GM23338 (cell line): Measurements from ENCODE around the gene C14orf132. TPM values are rescaled to one million over a fixed set of nuclear protein-coding genes. Genes with fewer than 3 reads are reported as not detected.
A peak's percentile ranks its signal among the peaks of the same experiment; 100 is the strongest.

ENCODE experiments used
- ATAC-seq: fragments of 200-7000 bp; cut with Tn5 transposase; 3 replicates; pipeline ENCODE4 v1.9.1; 2020
- DNase-seq: peaks from one replicate; pipeline ENCODE4 v3.0.0-alpha.2; 2015; ENCODE audit warnings: low spot score
- H2AFZ ChIP-seq: fragments of 200-600 bp; sonication (generic); 2 replicates; pipeline ENCODE4 v1.8.0; 2016; ENCODE audit warnings: antibody characterized with exemption, mild to moderate bottlenecking, moderate library complexity
- H3F3A ChIP-seq: fragments of 200-600 bp; sonication (generic); replicated peaks from 2 replicates; pipeline ENCODE4 v1.8.0; 2017; ENCODE audit warnings: antibody characterized with exemption, mixed run types, low read depth
- H3K27ac ChIP-seq: fragments of 200-600 bp; sonication (generic); 2 replicates; pipeline ENCODE4 v1.6.1; 2016; ENCODE audit warnings: low read depth
- H3K27me3 ChIP-seq: fragments of 200-600 bp; sonication (generic); 2 replicates; pipeline ENCODE4 v1.8.0; 2016; ENCODE audit warnings: mild to moderate bottlenecking, mixed run types, moderate library complexity; ENCODE audit not compliant: insufficient read depth
- H3K36me3 ChIP-seq: fragments of 200-600 bp; sonication (generic); 2 replicates; pipeline ENCODE4 v1.8.0; 2016; ENCODE audit warnings: mild to moderate bottlenecking; ENCODE audit not compliant: insufficient read depth
- H3K4me1 ChIP-seq: fragments of 200-600 bp; sonication (generic); 2 replicates; pipeline ENCODE4 v1.8.0; 2016; ENCODE audit warnings: mild to moderate bottlenecking, moderate library complexity; ENCODE audit not compliant: insufficient read depth
- H3K4me2 ChIP-seq: fragments of 200-600 bp; sonication (generic); 2 replicates; pipeline ENCODE4 v1.7.1; 2017; ENCODE audit warnings: mixed run types
- H3K4me3 ChIP-seq: fragments of 200-600 bp; sonication (generic); 2 replicates; pipeline ENCODE4 v1.6.1; 2016; ENCODE audit warnings: mixed run types
- H3K79me2 ChIP-seq: fragments of 200-600 bp; sonication (generic); replicated peaks from 2 replicates; pipeline ENCODE4 v1.8.0; 2017; ENCODE audit warnings: mild to moderate bottlenecking; ENCODE audit not compliant: insufficient read depth
- H3K9me2 ChIP-seq: fragments of 200-600 bp; sonication (generic); 2 replicates; pipeline ENCODE4 v1.8.0; 2017; ENCODE audit not compliant: insufficient read depth
- H4K20me1 ChIP-seq: fragments of 200-600 bp; sonication (generic); replicated peaks from 2 replicates; pipeline ENCODE4 v1.8.0; 2017; ENCODE audit warnings: mild to moderate bottlenecking; ENCODE audit not compliant: insufficient read depth
- H3K27ac Mint-ChIP-seq: 2 replicates; pipeline ENCODE4 v1.8.0; 2020; ENCODE audit warnings: inconsistent platforms, mild to moderate bottlenecking, moderate library complexity, mixed read lengths
- H3K27me3 Mint-ChIP-seq: 3 replicates; pipeline ENCODE4 v1.8.0; 2022; ENCODE audit warnings: low read depth, mild to moderate bottlenecking, moderate library complexity, mixed read lengths, inconsistent platforms; ENCODE audit not compliant: insufficient read depth, poor library complexity
- H3K36me3 Mint-ChIP-seq: 3 replicates; pipeline ENCODE4 v1.8.0; 2021; ENCODE audit warnings: low read depth, mild to moderate bottlenecking, inconsistent platforms, moderate library complexity, mixed read lengths
- H3K4me1 Mint-ChIP-seq: 3 replicates; pipeline ENCODE4 v1.8.0; 2020; ENCODE audit warnings: mild to moderate bottlenecking, inconsistent platforms, mixed read lengths
- H3K4me3 Mint-ChIP-seq: 3 replicates; pipeline ENCODE4 v1.8.0; 2021; ENCODE audit warnings: moderate library complexity, mild to moderate bottlenecking, inconsistent platforms, mixed read lengths
- H3K9me3 Mint-ChIP-seq: 3 replicates; pipeline ENCODE4 v1.8.0; 2020; ENCODE audit warnings: moderate library complexity, mild to moderate bottlenecking, inconsistent platforms, mixed read lengths
- EZH2 ChIP-seq: fragments of 200-600 bp; sonication (generic); IDR thresholded peaks from one replicate; pipeline ENCODE4 v1.8.0; 2017; ENCODE audit warnings: antibody characterized with exemption, mild to moderate bottlenecking, low read depth; ENCODE audit not compliant: unreplicated experiment
- EZH2phosphoT487 ChIP-seq: fragments of 200-600 bp; sonication (generic); IDR thresholded peaks from one replicate; pipeline ENCODE4 v1.8.1; 2018; ENCODE audit warnings: antibody characterized with exemption; ENCODE audit not compliant: unreplicated experiment
- JUNB ChIP-seq: IDR thresholded peaks from one replicate; pipeline ENCODE4 v1.6.1; 2016; ENCODE audit warnings: antibody characterized with exemption; ENCODE audit not compliant: unreplicated experiment
- POLR2AphosphoS5 ChIP-seq: IDR thresholded peaks from 2 replicates; pipeline ENCODE4 v1.6.1; 2016; ENCODE audit warnings: antibody characterized with exemption, low read depth
- ZNF114 ChIP-seq: fragments of 250-450 bp; sonication (Bioruptor Pico); IDR thresholded peaks from 2 replicates; pipeline ENCODE4 v1.5.0; 2020; ENCODE audit warnings: mild to moderate bottlenecking, moderate library complexity
- polyA plus RNA-seq: library from polyadenylated mRNA; unstranded; fragments of >200 nt; fragmentation: Nextera tagmentation; extraction: Ambion mirVana; gene quantifications from 2 replicates; pipeline ENCODE4 v1.2.1, GENCODE V29; 2016
- total RNA-seq: library from RNA; depleted of rRNA; stranded (reverse); fragments of >200 nt; shearing (Covaris generic); gene quantifications from 2 replicates; pipeline ENCODE4 v1.2.3, GENCODE V29; 2014
- TF ChIP-seq, protein P1 (sequence below): IDR thresholded peaks from 2 replicates; pipeline ENCODE4 v1.6.1; 2016; ENCODE audit warnings: antibody characterized with exemption
- TF ChIP-seq, protein P2 (sequence below), 2 experiments: fragments of 200-600 bp in 1 of 2; sonication (generic) in 1 of 2; conservative IDR thresholded peaks; 2 replicates each; pipeline versions ENCODE4 v1.5.1 to v1.6.1; 2016 to 2017; ENCODE audit warnings: antibody characterized with exemption in 2 of 2, low read depth in 2 of 2, mild to moderate bottlenecking in 2 of 2, moderate library complexity in 1 of 2
- TF ChIP-seq, protein P3 (sequence below): IDR thresholded peaks from one replicate; pipeline ENCODE4 v1.6.1; 2018; ENCODE audit warnings: antibody characterized with exemption; ENCODE audit not compliant: unreplicated experiment

Gene C14orf132
- total and polyA plus RNA-seq, 2 experiments from 2014 or later: 13.8 to 16.2 TPM

GRCh38 chr14:96121660-96122395 lies 82.7 kb downstream of the C14orf132 start:
- TF ChIP-seq, protein P1, sequence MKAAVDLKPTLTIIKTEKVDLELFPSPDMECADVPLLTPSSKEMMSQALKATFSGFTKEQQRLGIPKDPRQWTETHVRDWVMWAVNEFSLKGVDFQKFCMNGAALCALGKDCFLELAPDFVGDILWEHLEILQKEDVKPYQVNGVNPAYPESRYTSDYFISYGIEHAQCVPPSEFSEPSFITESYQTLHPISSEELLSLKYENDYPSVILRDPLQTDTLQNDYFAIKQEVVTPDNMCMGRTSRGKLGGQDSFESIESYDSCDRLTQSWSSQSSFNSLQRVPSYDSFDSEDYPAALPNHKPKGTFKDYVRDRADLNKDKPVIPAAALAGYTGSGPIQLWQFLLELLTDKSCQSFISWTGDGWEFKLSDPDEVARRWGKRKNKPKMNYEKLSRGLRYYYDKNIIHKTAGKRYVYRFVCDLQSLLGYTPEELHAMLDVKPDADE: no peak
- TF ChIP-seq, protein P2, sequence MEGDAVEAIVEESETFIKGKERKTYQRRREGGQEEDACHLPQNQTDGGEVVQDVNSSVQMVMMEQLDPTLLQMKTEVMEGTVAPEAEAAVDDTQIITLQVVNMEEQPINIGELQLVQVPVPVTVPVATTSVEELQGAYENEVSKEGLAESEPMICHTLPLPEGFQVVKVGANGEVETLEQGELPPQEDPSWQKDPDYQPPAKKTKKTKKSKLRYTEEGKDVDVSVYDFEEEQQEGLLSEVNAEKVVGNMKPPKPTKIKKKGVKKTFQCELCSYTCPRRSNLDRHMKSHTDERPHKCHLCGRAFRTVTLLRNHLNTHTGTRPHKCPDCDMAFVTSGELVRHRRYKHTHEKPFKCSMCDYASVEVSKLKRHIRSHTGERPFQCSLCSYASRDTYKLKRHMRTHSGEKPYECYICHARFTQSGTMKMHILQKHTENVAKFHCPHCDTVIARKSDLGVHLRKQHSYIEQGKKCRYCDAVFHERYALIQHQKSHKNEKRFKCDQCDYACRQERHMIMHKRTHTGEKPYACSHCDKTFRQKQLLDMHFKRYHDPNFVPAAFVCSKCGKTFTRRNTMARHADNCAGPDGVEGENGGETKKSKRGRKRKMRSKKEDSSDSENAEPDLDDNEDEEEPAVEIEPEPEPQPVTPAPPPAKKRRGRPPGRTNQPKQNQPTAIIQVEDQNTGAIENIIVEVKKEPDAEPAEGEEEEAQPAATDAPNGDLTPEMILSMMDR (conservative IDR thresholded peaks at IDR 0.05; ENCODE audit: low read depth in 2 of 2): peak in 1 of 2 experiments; percentile 17; a peak in 1 of 4 replicates
- H3K9me2 ChIP-seq: no peaks in the 10 kb centered on the region
- no peaks in the 10 kb centered on the region for H3K27me3 ChIP-seq
- no peaks in the 10 kb centered on the region for H3F3A ChIP-seq
- H3K27ac ChIP-seq: no peak overlapping the region
- peaks cover 8% of the 10 kb centered on the region for H3K9me3 Mint-ChIP-seq
- H4K20me1 ChIP-seq: no peaks in the 10 kb centered on the region
- no peaks in the 10 kb centered on the region for H3K79me2 ChIP-seq
- H3K4me3 Mint-ChIP-seq: no peak overlapping the region
- peaks cover 1% of the 10 kb centered on the region for H3K27me3 Mint-ChIP-seq
- H3K4me1 ChIP-seq: no peaks in the 10 kb centered on the region
- 0 out of 3 replicates have a peak, but pooled peaks cover 3% of the 10 kb centered on the region for H3K36me3 Mint-ChIP-seq
- H3K4me2 ChIP-seq: no peak overlapping the region
- H3K4me3 ChIP-seq: no peak overlapping the region
- no peaks in the 10 kb centered on the region for H3K4me1 Mint-ChIP-seq
- no peak for DNase-seq
- peak; percentile 56; the same call in 2 of the 3 replicates for ATAC-seq
- 0 out of 2 replicates have a peak overlapping the region, but pooled peaks have one; percentile 44 for H2AFZ ChIP-seq
- H3K27ac Mint-ChIP-seq: no peak overlapping the region
- H3K36me3 ChIP-seq: no peaks in the 10 kb centered on the region

DNA sequence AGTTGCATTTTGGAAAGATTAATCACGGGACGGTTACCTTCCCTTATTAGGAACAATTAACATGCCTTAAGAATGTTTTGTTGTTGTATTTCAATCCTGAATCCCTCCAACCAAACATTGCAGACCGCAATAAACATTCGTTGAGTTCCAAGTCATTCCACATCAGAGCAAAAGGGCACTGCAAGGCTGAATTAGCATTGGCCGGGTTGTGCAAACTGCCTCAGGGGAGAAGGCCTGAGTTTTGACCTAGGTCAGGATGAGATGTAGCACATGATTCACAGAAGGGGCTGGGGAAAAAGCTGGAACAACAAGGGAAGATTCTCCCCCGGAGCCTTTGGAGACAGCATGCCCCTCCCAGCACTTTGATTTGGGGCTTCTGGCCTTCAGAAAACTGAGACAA lies 83.3 kb downstream of the C14orf132 start:
- H3F3A ChIP-seq: no peaks in the 10 kb centered on the region
- Mint-ChIP-seq H3K4me3 (no peak overlapping the region), H3K9me3 (peaks cover 4% of the 10 kb centered on the region; the same call in 2 of the 3 replicates), H3K27ac (no peak overlapping the region), H3K36me3 (no peaks in the 10 kb centered on the region), H3K4me1 (no peaks in the 10 kb centered on the region), H3K27me3 (peaks cover 1% of the 10 kb centered on the region)
- no peak overlapping the region for H3K4me3 ChIP-seq
- 0 out of 2 replicates have a peak overlapping the region, but pooled peaks have one; percentile 30 for H2AFZ ChIP-seq
- H3K4me1 ChIP-seq: no peaks in the 10 kb centered on the region
- no peak overlapping the region for H3K27ac ChIP-seq
- no peaks in the 10 kb centered on the region for H3K9me2 ChIP-seq
- no peaks in the 10 kb centered on the region for H4K20me1 ChIP-seq
- DNase-seq (no peak), ATAC-seq (no peak)
- no peak overlapping the region for H3K4me2 ChIP-seq
- H3K27me3 ChIP-seq: no peaks in the 10 kb centered on the region
- TF ChIP-seq, protein P3, sequence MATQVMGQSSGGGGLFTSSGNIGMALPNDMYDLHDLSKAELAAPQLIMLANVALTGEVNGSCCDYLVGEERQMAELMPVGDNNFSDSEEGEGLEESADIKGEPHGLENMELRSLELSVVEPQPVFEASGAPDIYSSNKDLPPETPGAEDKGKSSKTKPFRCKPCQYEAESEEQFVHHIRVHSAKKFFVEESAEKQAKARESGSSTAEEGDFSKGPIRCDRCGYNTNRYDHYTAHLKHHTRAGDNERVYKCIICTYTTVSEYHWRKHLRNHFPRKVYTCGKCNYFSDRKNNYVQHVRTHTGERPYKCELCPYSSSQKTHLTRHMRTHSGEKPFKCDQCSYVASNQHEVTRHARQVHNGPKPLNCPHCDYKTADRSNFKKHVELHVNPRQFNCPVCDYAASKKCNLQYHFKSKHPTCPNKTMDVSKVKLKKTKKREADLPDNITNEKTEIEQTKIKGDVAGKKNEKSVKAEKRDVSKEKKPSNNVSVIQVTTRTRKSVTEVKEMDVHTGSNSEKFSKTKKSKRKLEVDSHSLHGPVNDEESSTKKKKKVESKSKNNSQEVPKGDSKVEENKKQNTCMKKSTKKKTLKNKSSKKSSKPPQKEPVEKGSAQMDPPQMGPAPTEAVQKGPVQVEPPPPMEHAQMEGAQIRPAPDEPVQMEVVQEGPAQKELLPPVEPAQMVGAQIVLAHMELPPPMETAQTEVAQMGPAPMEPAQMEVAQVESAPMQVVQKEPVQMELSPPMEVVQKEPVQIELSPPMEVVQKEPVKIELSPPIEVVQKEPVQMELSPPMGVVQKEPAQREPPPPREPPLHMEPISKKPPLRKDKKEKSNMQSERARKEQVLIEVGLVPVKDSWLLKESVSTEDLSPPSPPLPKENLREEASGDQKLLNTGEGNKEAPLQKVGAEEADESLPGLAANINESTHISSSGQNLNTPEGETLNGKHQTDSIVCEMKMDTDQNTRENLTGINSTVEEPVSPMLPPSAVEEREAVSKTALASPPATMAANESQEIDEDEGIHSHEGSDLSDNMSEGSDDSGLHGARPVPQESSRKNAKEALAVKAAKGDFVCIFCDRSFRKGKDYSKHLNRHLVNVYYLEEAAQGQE: no peak
- TF ChIP-seq, protein P1: no peak
- TF ChIP-seq JUNB (no peak), ZNF114 (CRISPR knock-in tag) (no peak), POLR2AphosphoS5 (no peak), EZH2 (no peak), EZH2phosphoT487 (no peak)
- H3K36me3 ChIP-seq: no peaks in the 10 kb centered on the region
- no peaks in the 10 kb centered on the region for H3K79me2 ChIP-seq
